Endothelial cell (in vitro differentiated cells): ENCODE measurements around the gene MYO19. TPM values are rescaled to one million over a fixed set of nuclear protein-coding genes. Genes with fewer than 3 reads are reported as not detected.

Experiments
- DNase-seq: peaks from one replicate; pipeline ENCODE4 v3.0.0; 2021; ENCODE audit warnings: low spot score
- H3K27ac Mint-ChIP-seq: one replicate; pipeline ENCODE4 v1.8.0; 2021; ENCODE audit warnings: mixed read lengths, inconsistent platforms; ENCODE audit not compliant: unreplicated experiment
- H3K27me3 Mint-ChIP-seq: one replicate; pipeline ENCODE4 v1.8.0; 2021; ENCODE audit warnings: mild to moderate bottlenecking, moderate library complexity, mixed read lengths, inconsistent platforms; ENCODE audit not compliant: unreplicated experiment
- H3K36me3 Mint-ChIP-seq: one replicate; pipeline ENCODE4 v1.8.0; 2021; ENCODE audit warnings: mild to moderate bottlenecking, low read depth, mixed read lengths, inconsistent platforms; ENCODE audit not compliant: unreplicated experiment
- H3K4me1 Mint-ChIP-seq: one replicate; pipeline ENCODE4 v1.8.0; 2021; ENCODE audit warnings: mild to moderate bottlenecking, mixed read lengths, inconsistent platforms; ENCODE audit not compliant: unreplicated experiment
- H3K4me3 Mint-ChIP-seq: one replicate; pipeline ENCODE4 v1.8.0; 2021; ENCODE audit warnings: mild to moderate bottlenecking, mixed read lengths, inconsistent platforms; ENCODE audit not compliant: unreplicated experiment
- H3K9me3 Mint-ChIP-seq: one replicate; pipeline ENCODE4 v1.8.0; 2021; ENCODE audit warnings: mixed read lengths, inconsistent platforms; ENCODE audit not compliant: unreplicated experiment
- CTCF ChIP-seq: fragments of 200-600 bp; sonication (generic); IDR thresholded peaks from one replicate; pipeline ENCODE4 v1.5.0; 2021; ENCODE audit warnings: antibody characterized with exemption; ENCODE audit not compliant: unreplicated experiment
- long read RNA-seq: library from polyadenylated mRNA; unstranded; transcript quantifications from one replicate; pipeline ENCODE4 v2.0.0, GENCODE V29; 2020; ENCODE audit not compliant: unreplicated experiment
- total RNA-seq: library from RNA; stranded (reverse); fragmentation: NEBNext Ultra II Directional; extraction: Animal tissue kit (Norgen Biotek cat#: 25700); gene quantifications from one replicate; pipeline ENCODE4 v1.2.1, GENCODE V29; 2021; ENCODE audit not compliant: unreplicated experiment

The MYO19 gene, protein sequence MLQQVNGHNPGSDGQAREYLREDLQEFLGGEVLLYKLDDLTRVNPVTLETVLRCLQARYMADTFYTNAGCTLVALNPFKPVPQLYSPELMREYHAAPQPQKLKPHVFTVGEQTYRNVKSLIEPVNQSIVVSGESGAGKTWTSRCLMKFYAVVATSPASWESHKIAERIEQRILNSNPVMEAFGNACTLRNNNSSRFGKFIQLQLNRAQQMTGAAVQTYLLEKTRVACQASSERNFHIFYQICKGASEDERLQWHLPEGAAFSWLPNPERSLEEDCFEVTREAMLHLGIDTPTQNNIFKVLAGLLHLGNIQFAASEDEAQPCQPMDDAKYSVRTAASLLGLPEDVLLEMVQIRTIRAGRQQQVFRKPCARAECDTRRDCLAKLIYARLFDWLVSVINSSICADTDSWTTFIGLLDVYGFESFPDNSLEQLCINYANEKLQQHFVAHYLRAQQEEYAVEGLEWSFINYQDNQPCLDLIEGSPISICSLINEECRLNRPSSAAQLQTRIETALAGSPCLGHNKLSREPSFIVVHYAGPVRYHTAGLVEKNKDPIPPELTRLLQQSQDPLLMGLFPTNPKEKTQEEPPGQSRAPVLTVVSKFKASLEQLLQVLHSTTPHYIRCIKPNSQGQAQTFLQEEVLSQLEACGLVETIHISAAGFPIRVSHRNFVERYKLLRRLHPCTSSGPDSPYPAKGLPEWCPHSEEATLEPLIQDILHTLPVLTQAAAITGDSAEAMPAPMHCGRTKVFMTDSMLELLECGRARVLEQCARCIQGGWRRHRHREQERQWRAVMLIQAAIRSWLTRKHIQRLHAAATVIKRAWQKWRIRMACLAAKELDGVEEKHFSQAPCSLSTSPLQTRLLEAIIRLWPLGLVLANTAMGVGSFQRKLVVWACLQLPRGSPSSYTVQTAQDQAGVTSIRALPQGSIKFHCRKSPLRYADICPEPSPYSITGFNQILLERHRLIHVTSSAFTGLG
- total RNA-seq: 60.3 TPM
- long read RNA-seq, full-length matches to known transcripts: 11 of 13 reads
- long read RNA-seq, partial matches to known transcripts: 0 of 13 reads
- long read RNA-seq, other reads (novel, unspliced or antisense): 2 of 13 reads

DNA sequence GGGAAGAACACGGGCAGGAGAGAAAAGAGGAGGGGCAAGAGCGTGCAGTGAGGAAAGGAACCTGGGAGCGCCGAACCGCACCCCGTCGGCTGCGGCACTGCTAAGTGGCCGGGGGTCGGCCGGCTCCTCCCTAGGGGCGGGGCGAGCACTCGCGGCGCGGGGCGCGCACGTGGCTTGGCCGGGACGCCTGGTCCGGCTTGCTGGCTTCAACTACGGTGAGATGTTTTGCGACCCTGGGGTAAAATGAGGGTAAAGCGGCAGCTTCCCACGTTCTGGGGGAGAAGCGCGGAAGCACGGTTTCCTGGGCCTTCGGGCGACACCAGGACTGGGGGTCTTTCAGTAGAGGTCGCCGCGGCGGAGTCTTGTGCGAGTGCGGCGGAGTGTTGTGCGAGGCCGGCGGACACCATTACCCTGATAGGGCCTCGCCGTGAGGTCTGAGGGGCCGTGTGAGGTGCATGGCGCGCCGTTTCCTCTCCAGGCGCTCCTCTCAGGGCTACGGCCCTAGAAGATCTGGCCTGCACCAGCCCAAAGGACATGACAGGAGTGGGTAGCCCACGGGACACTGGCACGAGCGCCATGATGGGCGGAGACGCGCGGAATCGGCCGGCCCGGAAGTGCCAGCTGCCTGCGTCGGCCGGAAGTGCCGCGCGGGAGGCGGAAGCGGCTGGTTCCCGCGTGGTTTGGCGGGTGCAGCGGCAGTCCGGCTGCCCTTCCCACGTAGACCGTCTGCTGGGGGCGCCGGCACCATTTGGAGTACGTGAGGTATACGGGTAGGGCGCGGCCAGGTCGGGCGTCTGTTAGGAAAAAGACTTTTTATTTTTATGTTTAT, at the start of gene MYO19, which contains the start of gene PIGW:
TSS of gene MYO19 (minus strand) at position 29 of the 829 bp plus-strand sequence. CDS start 2,330 bp downstream, outside the sequence.
TSS of gene PIGW (plus strand) at position 148 of the 829 bp plus-strand sequence. CDS start 2,115 bp downstream, outside the sequence.
- peaks cover 5% of the 10 kb centered on the region for H3K36me3 Mint-ChIP-seq
- H3K9me3 Mint-ChIP-seq: no peaks in the 10 kb centered on the region
- peaks cover 13% of the 10 kb centered on the region for H3K4me1 Mint-ChIP-seq
- DNase-seq: peak; percentile 89
- no peak for TF ChIP-seq CTCF
- H3K27ac Mint-ChIP-seq: peak within 1 kb of the TSS; percentile 93
- peaks cover 3% of the 10 kb centered on the region for H3K27me3 Mint-ChIP-seq
- peak within 1 kb of the TSS; percentile 94 for H3K4me3 Mint-ChIP-seq

DNA sequence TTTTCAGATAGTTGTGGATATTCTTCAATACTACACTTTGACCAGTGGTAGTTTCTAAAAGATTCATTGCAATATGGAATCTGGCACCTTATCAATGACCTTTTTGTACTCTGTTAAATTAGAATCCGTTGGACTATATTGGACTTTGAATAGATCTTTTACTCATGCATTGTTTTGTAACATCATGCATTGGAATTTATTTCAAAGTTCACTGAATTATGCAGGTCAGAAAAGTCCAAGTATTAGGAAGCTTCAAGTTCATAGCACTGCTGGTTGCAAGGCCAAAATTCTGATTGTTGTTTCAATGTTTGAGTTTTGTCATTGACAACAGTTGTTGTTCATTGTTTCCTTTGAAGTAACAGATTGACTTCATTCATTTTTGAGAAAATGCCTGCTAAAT, 49.1 kb upstream of the MYO19 start:
- Mint-ChIP-seq H3K4me3 (no peak overlapping the region), H3K27ac (no peak overlapping the region), H3K4me1 (no peaks in the 10 kb centered on the region), H3K9me3 (no peaks in the 10 kb centered on the region), H3K36me3 (peaks cover 17% of the 10 kb centered on the region), H3K27me3 (no peaks in the 10 kb centered on the region)
- DNase-seq: no peak
- no peak for TF ChIP-seq CTCF

GRCh38 chr17:36578671-36579070, 44.0 kb upstream of the MYO19 start:
- Mint-ChIP-seq H3K36me3 (peaks cover 18% of the 10 kb centered on the region), H3K27me3 (peaks cover 2% of the 10 kb centered on the region), H3K4me3 (no peak overlapping the region), H3K9me3 (no peaks in the 10 kb centered on the region), H3K4me1 (no peaks in the 10 kb centered on the region), H3K27ac (no peak overlapping the region)
- DNase-seq: no peak
- TF ChIP-seq CTCF: no peak

DNA sequence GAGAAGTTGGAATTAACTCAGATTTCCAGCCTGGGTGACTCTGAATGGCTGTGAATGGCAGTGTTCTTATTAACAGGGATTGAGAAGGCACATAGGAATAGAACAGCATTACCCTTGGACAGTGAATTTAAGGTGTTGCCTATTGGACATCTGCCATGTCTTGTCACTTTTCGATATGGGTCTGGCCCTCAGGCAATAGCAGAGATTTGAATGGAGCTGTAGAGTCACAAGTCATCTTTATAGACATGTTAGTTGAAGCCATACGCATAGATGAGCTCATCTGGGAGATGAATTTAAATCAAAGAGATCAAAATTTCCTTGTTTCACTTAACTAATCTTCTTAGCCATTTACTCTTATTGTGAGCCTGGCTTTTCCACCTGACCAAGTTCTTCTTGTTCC, 42.1 kb upstream of the MYO19 start:
- Mint-ChIP-seq H3K4me1 (no peaks in the 10 kb centered on the region), H3K9me3 (no peaks in the 10 kb centered on the region), H3K27me3 (peaks cover 5% of the 10 kb centered on the region), H3K27ac (no peak overlapping the region), H3K4me3 (no peak overlapping the region), H3K36me3 (peaks cover 23% of the 10 kb centered on the region)
- no peak for TF ChIP-seq CTCF
- no peak for DNase-seq
